NOMO-1 treated with dmso at 0.1 percent for 144 hours (cell line): ENCODE measurements around the gene IMMT.
"Not testable (repeated sequence)": the region's sequence is repeated elsewhere in the genome, so short reads cannot be mapped to it uniquely, and the experiment has no call there.

Experiments used
- DNase-seq: peaks from one replicate; lab custom pipeline; 2025; ENCODE audit not compliant: unreplicated experiment; lab: John Stamatoyannopoulos, UW

The IMMT gene

DNA sequence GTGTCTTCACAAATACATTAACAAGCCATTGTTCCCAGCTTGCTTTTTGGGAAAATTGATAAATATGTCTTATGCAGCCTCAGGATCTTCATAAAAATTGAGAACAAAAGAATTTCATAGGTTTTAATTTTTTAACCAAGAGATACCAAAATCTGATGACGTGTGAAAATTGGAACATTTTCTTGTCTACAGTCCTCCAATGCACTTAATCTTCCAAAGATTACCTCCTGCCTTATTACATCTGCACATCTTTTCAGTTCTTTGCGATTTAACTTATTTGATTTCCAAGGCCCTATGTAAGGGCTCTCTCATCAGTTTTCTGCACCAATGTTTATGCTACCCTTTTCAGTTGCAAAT is 7.1 kb upstream of the IMMT start:
- no peak for DNase-seq

DNA sequence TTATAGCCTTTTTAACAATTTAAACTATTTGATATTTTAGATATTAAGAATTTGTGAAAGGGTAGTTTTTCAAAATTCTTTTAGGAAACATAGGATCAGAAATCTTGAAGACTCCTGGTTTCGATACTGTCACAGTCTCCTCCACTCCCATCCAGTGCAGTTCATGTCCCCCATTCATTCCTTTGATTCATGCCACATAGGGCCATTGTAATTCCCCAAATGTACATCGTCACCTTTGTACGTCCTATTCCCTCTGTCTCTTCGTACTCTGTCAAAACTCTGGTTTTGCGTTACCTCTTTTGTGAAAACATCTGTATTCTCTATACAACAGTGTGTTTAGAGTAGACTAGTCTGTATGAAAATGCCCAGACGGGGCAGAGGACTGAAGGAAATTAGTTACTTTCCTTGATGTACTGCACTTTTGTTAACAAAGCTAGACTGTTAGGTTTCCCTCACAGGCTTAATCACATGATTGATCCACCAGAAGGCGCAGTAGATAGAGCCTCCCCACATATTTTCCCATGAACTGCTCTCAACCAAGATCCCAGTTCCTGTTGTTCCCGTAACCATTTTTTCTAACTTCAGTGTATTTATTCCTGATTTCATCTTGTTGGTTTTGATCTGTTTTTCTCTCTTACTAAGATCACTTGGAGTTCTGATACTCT is 6.5 kb upstream of the IMMT start:
- no peak for DNase-seq

DNA sequence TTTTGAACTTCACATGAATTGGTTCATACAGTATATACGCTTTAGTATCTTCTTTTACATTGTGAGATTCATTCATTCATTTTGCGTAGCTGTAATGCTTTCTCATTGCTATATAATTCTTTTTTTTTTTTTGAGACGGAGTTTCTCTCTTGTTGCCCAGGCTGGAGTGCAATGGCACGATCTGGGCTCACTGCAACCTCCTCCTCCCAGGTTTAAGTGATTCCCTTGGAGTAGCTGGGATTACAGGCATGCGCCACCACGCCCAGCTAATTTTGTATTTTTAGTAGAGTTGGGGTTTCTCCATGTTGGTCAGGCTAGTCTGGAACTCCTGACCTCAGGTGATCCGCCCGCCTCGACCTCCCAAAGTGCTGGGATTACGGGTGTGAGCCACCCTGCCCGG is 5.3 kb upstream of the IMMT start:
- DNase-seq, result not testable (repeated sequence)

DNA sequence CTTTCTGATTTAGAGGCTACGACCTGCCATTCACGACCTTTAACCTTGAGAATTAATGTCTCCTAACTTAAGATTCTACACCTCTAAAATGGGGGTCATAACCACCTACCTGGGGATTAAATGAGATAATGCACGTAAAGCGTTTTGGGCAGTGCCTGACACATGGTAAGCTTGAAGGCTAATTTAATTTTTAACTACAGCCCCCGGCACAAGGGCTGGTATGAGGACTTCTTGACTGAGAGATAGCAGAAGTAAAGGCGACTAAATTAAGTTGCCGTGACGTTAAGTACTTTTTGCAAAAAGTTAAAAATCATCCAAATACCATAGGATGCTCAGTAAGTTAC is 4.5 kb upstream of the IMMT start:
- no peak for DNase-seq

DNA sequence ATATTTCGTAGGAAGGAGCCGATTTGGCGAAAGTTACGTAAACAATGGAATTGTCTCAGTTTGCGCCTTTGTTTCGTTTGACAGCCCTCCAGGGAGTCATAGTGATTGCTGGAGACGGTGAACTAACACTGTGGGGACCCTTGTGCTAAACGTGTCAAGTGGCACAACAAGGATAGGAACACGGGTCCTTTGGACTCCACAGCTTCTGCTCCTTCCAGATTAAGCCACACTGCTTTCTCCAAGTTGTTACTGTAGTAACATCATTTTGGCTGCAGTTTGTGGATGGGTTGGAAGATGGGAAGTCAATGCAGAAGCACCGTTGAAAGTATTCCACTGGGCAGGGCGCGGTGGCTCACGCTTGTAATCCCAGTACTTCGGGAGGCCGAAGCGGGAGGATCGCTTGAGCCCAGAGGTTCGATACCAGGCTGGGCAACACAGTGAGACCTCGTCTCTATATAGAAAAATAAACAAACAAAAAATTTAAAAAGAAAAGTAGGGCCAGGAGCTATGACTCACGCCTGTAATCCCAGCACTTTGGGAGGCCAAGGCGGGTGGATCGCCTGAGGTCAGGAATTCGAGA is 636 bp upstream of the IMMT start:
- DNase-seq, result no peak

DNA sequence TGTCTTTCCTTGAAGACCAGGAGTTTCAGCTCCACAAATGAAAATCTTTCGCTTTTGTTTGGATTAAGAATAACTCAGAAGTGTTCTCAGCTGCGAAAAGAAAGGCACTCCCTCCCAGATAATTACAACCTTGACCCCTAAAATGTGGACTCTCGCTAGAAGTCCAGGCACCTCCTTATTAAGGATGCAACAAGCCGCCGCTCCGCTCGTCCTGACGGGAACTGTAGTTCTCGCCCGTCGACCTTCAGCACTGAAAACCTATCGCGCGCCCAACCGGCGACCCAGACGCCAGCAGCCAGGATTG is 559 bp downstream of the IMMT start:
- DNase-seq, result no peak

DNA sequence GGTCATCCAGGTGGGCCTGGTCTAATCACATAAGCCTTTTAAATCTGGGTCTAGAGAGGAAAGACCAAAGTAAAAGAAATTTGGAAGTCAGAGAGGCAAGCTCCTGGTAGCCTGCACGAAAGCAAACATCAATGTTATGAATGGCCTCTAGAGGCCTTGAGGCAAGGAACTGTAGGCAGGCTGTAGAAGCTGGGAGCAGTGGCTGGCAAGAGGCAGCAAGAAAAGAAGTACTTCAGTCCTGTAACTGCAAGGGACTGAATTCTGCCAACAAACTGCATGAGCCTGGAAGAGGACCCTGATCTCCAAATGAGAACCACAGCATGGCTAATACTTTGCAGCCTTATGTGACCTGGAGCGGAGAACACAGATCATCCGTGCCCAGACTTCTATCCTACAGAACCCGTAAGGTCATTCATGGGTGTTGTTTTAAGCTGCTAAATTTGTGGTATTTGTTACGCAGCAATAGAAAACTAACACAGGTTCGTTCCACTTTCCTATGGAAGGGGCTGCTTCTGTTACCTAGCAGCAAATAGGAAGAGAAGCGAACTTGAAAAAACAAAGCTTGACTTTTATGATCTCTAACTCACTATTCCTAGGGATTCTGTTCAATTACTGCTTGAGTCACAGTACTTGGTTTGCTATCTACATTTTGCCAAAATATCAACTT is 1.2 kb downstream of the IMMT start:
- DNase-seq, result no peak

DNA sequence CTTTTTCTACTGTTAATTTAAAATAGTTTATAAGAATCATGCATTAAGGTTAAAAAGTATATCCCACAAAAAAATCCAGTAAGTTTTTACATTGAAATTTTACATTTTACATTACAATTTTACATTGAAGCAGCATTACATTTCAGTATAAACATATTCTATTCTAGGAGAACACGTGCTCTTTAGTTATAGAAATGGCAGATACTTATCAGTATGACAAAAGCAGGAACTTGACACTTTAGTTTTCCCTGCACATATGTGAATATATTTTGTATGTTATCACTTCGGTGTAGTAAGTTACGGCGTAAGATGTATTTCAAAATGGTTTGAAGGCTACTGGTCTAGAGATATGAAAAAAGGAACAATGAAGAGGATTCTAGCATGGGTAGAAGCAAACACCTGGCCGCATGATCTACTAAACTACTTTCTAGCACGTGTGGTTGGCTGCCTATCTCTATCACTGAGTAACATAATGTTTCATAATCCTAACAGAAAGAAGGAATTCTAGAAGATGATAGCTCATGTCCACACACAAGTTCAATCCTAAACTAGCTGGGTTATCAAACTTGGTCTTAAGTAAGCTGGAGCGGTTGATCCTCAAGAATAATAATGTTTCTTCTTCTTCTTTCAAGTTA is 5.4 kb downstream of the IMMT start:
- no peak for DNase-seq

DNA sequence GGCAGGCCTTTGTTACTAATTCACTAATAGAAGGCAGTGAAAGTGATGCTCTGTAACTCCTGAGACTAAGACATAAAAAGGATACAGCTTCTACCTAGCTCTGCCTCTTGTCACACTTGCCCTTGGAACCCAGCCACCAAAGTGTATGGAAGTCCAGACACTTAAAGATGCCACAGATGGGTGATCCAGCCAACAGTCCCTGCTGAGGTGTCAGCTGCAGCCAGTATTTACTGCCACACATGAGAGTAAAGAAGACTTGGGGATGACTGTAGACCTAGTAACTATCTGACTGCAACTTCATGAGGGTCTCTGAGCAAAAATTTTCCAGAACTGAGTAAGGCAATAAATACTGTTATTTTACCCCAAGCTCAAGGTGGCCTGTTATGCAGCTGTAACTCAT is 8.8 kb downstream of the IMMT start:
- no peak for DNase-seq

DNA sequence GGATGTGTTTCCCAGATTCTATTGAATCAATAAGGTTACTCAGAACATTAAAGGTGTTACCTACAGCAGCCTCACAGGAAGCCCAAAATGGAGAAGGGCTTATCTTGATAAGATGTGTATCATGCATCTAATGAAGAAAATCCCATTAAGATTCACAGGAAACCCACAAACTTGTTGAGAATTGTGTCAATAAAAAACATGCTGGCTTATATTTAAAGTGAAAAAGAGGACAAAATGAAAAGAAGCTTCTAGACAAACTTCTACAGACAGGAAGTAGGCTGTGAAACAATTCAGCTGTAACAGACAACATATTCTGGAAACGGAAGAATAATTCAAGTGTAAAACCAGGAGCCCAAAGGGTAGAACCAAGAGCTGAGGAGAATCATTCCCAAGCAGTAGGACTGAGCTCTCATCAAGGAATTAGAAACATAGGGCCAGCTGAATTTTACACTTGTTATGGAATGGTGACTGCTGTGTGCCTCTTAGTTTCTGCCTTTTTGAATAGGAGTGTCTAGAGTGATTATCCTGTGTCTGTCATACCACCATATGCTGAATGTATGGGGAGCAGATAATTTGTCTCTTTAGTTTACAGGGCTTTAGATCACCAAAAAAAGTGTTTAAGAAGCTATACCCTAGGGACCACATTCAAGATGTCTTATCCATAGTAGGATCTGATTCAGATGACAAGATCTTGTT is 9.6 kb downstream of the IMMT start:
- no peak for DNase-seq

DNA sequence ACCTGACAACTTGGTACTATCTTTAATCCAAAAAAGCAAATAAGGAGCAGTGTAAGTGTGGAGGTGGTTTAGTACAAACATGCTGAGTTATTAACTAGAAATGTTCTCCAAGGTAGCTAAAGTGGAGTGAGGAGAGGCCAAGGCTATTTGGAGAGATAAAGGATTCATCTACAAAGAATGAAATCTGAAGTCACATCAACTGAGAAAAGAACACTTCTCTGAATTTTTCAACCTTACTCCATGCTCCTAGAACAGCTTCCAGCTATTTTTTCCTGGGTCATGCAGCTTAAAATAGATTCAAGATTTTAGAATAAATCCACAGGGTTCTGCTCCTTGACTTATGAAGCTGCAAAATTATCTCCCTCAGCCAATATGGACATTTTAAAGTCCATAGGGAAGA is 18.7 kb downstream of the IMMT start:
- DNase-seq, result no peak

DNA sequence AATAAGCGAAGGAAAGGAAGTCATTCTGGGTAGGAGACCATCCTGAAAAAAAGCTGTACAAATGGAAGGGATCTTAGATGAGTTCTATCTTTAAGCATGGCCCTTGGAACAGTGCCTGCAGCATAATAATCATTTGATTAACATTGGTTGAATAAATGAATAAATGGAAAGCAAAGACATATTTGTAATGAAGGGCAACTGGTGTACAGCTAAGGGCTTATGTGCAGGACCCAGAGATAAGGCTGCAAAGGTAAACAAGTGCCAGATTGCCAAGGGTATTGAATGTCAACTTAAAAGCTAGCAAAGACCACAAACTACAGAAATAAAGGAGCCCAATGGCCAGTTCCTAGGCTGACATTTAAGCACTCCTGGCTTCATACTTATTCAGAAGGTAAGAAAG is 19.4 kb downstream of the IMMT start:
- no peak for DNase-seq

DNA sequence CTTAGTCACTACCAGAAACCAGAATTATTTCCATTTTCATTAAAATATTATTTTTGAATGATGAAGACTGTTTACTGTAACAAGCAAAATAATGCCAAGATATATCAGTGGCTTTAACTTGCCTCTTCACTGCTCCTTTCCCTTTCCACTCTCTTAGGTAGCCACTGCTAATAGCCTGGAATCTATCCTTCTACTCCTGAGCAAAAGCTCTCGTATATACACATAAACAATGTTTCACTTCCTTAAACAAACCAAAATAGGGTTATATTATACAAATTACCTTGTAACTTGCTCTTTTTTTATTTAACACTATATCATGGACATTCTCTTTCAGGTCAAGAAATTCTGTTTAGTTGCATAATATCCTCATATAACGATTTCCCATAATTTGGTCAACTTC is 20.8 kb downstream of the IMMT start:
- no peak for DNase-seq

DNA sequence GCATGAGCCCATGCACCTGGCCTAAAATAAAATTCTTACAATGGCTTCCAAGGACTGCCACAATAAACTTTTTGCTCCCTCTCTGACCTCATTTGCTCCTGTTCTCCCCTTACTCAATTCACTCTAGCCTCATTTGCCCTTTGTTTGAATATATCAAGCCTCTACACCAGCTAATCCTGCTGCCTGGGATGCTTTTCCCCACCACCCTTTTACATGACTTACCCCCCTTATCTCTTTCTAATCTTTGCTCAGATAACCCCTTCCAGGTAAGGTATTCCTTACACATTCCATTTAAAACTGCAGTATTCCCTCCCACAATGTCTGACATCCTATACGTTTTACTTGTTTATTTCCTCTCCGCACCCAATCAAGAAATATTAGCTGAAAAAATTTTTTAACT is 22.7 kb downstream of the IMMT start:
- no peak for DNase-seq

DNA sequence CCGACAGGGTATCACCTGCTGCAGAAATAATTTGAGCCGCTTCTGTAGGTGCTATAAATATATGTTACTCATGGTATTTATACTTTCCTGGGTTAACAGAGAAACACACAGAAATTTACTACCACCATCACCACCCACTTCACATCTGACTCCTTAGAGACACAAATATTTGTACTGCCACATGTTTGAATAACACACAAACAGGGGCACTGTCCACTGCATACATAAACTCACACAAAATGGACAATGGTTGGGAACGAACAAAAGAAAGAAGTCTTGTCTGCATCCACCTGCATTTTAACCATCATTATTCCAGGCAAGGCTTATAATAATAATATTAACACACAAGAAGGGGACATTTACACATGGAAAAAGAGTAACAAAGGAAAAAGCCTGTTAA is 24.0 kb downstream of the IMMT start:
- DNase-seq, result no peak

DNA sequence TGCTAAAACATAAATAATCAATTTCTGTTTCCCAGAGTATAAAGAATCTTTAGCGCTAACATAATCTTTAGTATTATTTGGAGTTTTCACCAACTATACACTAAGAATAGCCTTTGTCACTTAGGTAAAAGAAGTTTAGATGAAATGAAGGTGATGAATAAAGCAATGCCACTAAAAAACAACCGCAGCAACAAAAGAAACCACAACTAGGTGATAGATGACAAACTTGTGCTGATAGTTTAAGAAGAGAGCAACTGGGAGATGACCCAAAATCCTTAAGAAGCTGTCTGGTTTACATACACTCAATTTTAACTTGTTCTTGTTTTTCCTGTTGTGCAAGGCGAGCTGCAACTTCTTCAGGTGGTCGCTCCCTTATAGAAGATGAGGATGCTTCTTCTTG is 24.8 kb downstream of the IMMT start:
- no peak for DNase-seq

DNA sequence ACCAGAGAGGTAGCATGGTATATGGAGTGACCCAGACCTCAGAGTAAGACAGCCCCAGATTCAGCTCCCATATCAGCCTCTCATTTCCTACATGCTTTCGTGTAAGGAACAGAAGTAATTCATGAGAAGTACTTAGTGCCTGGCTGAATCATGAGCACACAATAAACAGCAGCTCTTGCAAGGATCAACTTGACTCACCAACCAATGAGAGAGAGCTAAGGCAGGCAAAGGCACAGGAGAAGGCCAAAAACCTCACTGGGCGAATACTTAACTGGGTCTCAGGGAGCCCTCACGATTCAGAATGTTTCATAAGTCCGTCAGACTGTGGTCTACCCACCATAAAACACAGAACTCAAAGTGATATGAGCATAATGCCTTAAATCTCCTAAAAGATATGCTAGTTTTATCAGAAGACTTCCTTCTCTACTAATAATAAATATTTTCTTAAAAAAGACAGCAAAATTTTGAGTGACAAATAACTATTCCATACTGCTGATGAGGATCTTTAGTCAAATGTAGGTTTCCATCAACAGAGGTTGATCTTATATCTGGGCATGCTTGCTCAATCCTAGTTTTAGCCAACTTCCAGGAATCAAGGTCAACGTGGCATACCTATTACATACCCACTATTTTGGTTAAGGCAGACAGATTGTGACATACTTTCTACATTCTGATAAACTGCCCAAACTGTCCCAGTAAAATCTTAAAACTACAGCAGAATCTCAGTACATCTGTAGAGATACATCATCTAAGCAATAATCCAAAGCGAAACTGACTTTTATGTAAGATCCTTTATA is 34.9 kb downstream of the IMMT start:
- DNase-seq, result no peak

DNA sequence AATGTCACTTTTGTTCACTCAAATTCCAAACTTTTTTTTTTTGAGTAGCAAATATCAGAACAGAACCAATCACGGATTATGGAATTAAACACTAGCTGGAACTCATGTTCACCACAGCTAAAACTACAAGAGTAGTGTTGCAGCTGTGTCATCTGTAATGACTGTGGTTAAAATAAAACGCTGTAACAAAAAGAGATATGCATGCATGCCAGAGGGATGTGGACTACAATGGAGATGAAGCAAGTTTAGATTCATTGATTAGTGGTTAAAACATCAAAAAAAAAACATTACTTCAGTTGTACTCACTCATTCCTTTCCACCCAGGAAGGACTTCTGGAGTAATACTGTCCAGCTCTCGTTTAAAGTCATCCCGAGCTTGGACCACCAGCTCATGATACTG is 37.0 kb downstream of the IMMT start:
- no peak for DNase-seq

DNA sequence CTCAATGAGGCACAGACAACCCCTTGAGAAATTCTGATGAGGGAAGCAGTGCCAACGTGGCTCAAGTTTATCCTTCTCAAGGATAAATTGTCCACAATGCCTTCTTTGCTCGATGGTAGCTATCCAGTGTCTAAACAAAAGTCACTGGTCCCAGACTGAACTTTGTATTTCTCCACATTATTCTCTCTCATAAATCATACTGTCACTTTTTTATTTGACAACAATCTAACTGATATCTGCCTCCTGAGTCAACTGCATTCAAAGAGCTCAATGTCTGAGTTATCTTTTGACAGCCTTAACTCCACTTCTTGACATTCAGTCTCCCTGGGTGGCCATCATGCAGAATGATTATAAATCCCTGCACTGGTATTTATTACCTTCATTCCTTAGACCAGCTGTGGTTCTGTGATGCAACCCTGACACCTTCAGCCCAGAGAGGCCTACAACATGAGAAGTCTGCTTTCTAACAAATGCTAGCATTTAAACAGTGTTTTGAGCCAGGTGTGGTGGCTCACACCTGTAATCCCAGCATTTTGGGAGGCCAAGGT is 38.2 kb downstream of the IMMT start:
- DNase-seq, result no peak

DNA sequence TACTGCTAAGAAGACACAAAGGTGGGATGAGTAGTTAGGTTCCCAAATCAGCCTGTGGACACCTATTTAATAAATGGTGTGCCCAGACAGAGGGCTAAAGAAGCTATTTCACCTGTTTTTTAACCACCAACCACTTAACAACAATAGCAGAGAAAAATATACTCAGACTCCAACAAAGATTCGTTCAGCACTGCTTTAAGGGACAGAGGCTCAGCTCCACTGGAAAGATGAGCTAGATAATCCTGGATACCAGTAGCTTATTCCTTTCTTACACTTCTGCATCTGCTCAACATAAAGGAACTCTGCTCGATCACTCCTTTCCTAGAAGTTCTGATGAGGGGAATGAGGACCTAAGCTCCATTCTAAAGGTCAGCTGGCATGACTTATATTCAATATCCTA is 44.8 kb downstream of the IMMT start:
- no peak for DNase-seq

DNA sequence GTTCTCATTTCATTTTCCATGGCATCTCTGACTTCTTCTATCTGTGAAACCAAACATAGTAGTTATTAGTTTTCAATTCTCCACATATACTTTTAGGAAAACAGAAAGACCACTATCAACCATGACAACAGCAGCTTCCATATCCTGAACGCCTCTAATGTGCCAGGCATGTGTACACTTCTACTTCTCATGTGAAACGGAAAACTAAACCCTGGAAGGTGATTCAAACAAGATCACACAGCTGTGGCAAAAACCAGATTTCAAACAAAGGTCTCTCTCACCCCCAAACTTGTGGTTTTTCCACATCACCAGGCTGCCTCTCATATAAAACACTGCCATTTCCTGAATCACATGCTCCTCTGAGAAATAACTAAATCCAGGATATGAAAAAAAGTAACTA is 47.5 kb downstream of the IMMT start:
- no peak for DNase-seq
